Neuronal stem cell (in vitro differentiated cells): ENCODE results near the gene KRT80.

Source experiments
- DNase-seq: peaks from one replicate; pipeline ENCODE4 v3.0.0-alpha.2; 2013; ENCODE audit warnings: low spot score
- H2AFZ ChIP-seq: one replicate; pipeline ENCODE4 v1.6.1; 2013; ENCODE audit warnings: mild to moderate bottlenecking, low read length, inconsistent platforms
- H2AK5ac ChIP-seq: 2 replicates; pipeline ENCODE4 v1.6.1; 2013; ENCODE audit warnings: low read depth, mild to moderate bottlenecking, inconsistent platforms, low read length, moderate library complexity, mixed read lengths
- H2BK120ac ChIP-seq: 2 replicates; pipeline ENCODE4 v1.6.1; 2013; ENCODE audit warnings: low read depth, mild to moderate bottlenecking, inconsistent platforms, low read length, moderate library complexity, mixed read lengths
- H2BK12ac ChIP-seq: one replicate; pipeline ENCODE4 v1.6.1; 2013; ENCODE audit warnings: low read length, inconsistent platforms
- H2BK15ac ChIP-seq: 2 replicates; pipeline ENCODE4 v1.6.1; 2013; ENCODE audit warnings: mild to moderate bottlenecking, low read length, inconsistent platforms, mixed read lengths
- H2BK5ac ChIP-seq: one replicate; pipeline ENCODE4 v1.6.1; 2013; ENCODE audit warnings: inconsistent platforms, mild to moderate bottlenecking, low read length, moderate library complexity
- H3K14ac ChIP-seq: one replicate; pipeline ENCODE4 v1.6.1; 2013; ENCODE audit warnings: low read length, inconsistent platforms
- H3K18ac ChIP-seq: 2 replicates; pipeline ENCODE4 v1.6.1; 2013; ENCODE audit warnings: low read length, inconsistent platforms
- H3K23ac ChIP-seq: 2 replicates; pipeline ENCODE4 v1.6.1; 2013; ENCODE audit warnings: low read depth, mild to moderate bottlenecking, mixed read lengths, low read length, inconsistent platforms; ENCODE audit not compliant: poor library complexity
- H3K27ac ChIP-seq: replicated peaks from 3 replicates; pipeline ENCODE4 v1.5.1; 2013; ENCODE audit warnings: low read length, inconsistent platforms
- H3K27me3 ChIP-seq, 3 experiments: 2 replicates each; pipeline ENCODE4 v1.6.1; 2013; ENCODE audit warnings: low read length in 3 of 3, mild to moderate bottlenecking in 2 of 3, inconsistent platforms in 1 of 3, low read depth in 1 of 3, mixed read lengths in 1 of 3, moderate library complexity in 1 of 3; ENCODE audit not compliant: control insufficient read depth in 3 of 3, insufficient read depth in 3 of 3
- H3K36me3 ChIP-seq, 2 donors: replicated peaks in 1 of 2; 2 replicates each; pipeline ENCODE4 v1.6.1; 2013; ENCODE audit warnings: low read length in 2 of 2; ENCODE audit not compliant: control insufficient read depth in 2 of 2, insufficient read depth in 2 of 2
- H3K4ac ChIP-seq: 2 replicates; pipeline ENCODE4 v1.6.1; 2013; ENCODE audit warnings: inconsistent platforms, mild to moderate bottlenecking, low read length, moderate library complexity
- H3K4me1 ChIP-seq, 2 donors: 1 replicate in 1 of 2; 2 replicates in 1 of 2; pipeline ENCODE4 v1.6.1; 2013; ENCODE audit warnings: low read length in 2 of 2, low read depth in 1 of 2; ENCODE audit not compliant: control insufficient read depth in 2 of 2, insufficient read depth in 1 of 2
- H3K4me2 ChIP-seq: one replicate; pipeline ENCODE4 v1.6.1; 2013; ENCODE audit warnings: mild to moderate bottlenecking, low read length, inconsistent platforms; ENCODE audit not compliant: insufficient read depth, poor library complexity, severe bottlenecking
- H3K4me3 ChIP-seq, 2 donors: 2 replicates each; pipeline ENCODE4 v1.5.1; 2013; ENCODE audit warnings: low read length in 2 of 2, mild to moderate bottlenecking in 2 of 2, inconsistent platforms in 1 of 2, moderate library complexity in 1 of 2
- H3K79me1 ChIP-seq: one replicate; pipeline ENCODE4 v1.6.1; 2013; ENCODE audit warnings: low read depth, mild to moderate bottlenecking, inconsistent platforms, low read length, moderate library complexity
- H3K9ac ChIP-seq: one replicate; pipeline ENCODE4 v1.6.1; 2013; ENCODE audit warnings: mild to moderate bottlenecking, low read depth, low read length, inconsistent platforms; ENCODE audit not compliant: poor library complexity
- H3K9me3 ChIP-seq, 2 donors: replicated peaks in 1 of 2; 2 replicates each; pipeline versions ENCODE3 to v1.6.1; 2013; ENCODE audit warnings: low read length in 2 of 2, mild to moderate bottlenecking in 2 of 2, inconsistent platforms in 1 of 2, low read depth in 1 of 2, mixed read lengths in 1 of 2, moderate library complexity in 1 of 2; ENCODE audit not compliant: control insufficient read depth in 2 of 2, insufficient read depth in 1 of 2
- H4K8ac ChIP-seq: one replicate; pipeline ENCODE4 v1.6.1; 2013; ENCODE audit warnings: low read depth, mild to moderate bottlenecking, inconsistent platforms, low read length, moderate library complexity
- H4K91ac ChIP-seq: one replicate; pipeline ENCODE4 v1.6.1; 2013; ENCODE audit warnings: low read length, low read depth, mild to moderate bottlenecking, inconsistent platforms; ENCODE audit not compliant: poor library complexity
- WGBS, 2 donors: extraction: QIAGEN DNeasy Blood & Tissue Kit; methylation state at CpG; one replicate each; pipeline ENCODE4 v1.1.7; 2013; ENCODE audit warnings: missing lambda C conversion rate in 2 of 2, mixed read lengths in 1 of 2; ENCODE audit not compliant: insufficient read length in 2 of 2, insufficient replicate concordance in 1 of 2; ENCODE audit errors: extremely low coverage in 2 of 2; 5-methylcytosine and 5-hydroxymethylcytosine counted together

The KRT80 gene

GRCh38 chr12:52227606-52228166 lies 35.9 kb upstream of the KRT80 start:
- DNase-seq: no peak
- Histone ChIP-seq H3K4me1 (peaks cover 0 to 7% of the 10 kb centered on the region in 2 donors), H3K27me3 (peaks cover 4 to 34% (median 10%) of the 10 kb centered on the region in 3 experiments), H4K91ac (no peak overlapping the region), H3K4me3 (no peak overlapping the region), H3K4me2 (no peak overlapping the region), H3K23ac (no peak overlapping the region), H2BK12ac (no peak overlapping the region), H2BK120ac (no peak overlapping the region), H3K14ac (no peak overlapping the region), H2BK5ac (no peak overlapping the region), H2BK15ac (no peak overlapping the region), H3K36me3 (no peaks in the 10 kb centered on the region), H2AFZ (no peak overlapping the region), H3K79me1 (no peaks in the 10 kb centered on the region), H3K18ac (no peak overlapping the region), H4K8ac (no peak overlapping the region), H3K9ac (no peak overlapping the region), H3K9me3 (no peaks in the 10 kb centered on the region), H3K27ac (no peak overlapping the region), H2AK5ac (no peak overlapping the region), H3K4ac (no peak overlapping the region)
- no CpG with 5 or more reads among the region's 5 CpGs for WGBS, 2 donors

- H3K27ac ChIP-seq: no peak overlapping the region
- H4K8ac ChIP-seq: no peak overlapping the region
- no peaks in the 10 kb centered on the region for H3K36me3 ChIP-seq
- H3K4me1 ChIP-seq: peaks cover 0 to 5% of the 10 kb centered on the region in 2 donors
- no CpG with 5 or more reads among the region's 4 CpGs for WGBS, 2 donors
- no peaks in the 10 kb centered on the region for H3K79me1 ChIP-seq
- no peak overlapping the region for H3K9ac ChIP-seq
- no peaks in the 10 kb centered on the region for H3K9me3 ChIP-seq
- H2BK15ac ChIP-seq: no peak overlapping the region
- H2BK12ac ChIP-seq: no peak overlapping the region
- H3K23ac ChIP-seq: no peak overlapping the region
- H2AFZ ChIP-seq: no peak overlapping the region
- H3K14ac ChIP-seq: no peak overlapping the region
- no peak for DNase-seq
- no peak overlapping the region for H2BK120ac ChIP-seq
- no peak overlapping the region for H3K18ac ChIP-seq
- no peak overlapping the region for H3K4me3 ChIP-seq
- no peak overlapping the region for H3K4ac ChIP-seq
- H3K27me3 ChIP-seq: peaks cover 0 to 24% (median 0%) of the 10 kb centered on the region in 3 experiments
- no peak overlapping the region for H2BK5ac ChIP-seq
- no peak overlapping the region for H4K91ac ChIP-seq
- H3K4me2 ChIP-seq: no peak overlapping the region
- no peak overlapping the region for H2AK5ac ChIP-seq
Measured at GRCh38 chr12:52226446-52226845, 34.6 kb upstream of the KRT80 start.

DNA sequence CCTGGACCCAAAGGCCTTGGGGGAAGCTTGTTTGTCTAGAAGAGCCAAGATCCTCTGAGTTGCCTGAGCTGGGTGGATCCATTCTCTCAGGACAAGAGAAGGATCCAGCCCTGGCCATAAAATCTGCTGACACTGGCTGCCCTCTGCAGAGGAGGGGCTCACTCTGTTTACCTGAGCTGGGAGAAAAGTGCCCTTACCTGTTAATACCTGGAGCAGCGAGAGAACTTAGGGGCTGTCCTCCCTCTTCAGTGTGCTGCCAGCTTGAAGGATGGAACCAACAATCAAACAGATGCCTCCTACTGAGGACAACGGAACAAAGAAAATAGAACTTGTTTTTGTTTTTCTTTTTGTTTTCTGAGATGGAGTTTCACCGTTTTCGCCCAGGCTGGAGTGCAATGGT lies 33.9 kb upstream of the KRT80 start:
- no peak overlapping the region for H2BK120ac ChIP-seq
- peaks cover 0 to 19% (median 0%) of the 10 kb centered on the region in 3 experiments for H3K27me3 ChIP-seq

DNA sequence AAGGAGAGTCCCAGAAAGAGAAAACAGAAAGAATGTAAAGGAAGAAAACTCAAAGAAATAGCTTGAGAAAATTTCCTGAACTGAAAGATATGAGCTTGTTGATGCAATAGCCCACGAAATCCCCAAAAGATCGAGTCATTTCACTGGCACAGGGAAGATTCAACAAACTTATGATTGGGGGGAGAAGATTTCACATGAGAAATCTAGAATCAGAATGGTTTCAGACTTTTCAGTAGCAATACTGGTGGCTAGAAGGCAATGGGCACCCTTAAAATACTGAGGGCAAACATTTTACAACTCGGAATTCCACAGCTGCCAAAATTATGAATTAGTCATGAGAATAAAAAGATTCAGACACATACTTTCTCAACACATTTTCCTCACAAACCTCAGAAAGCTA lies 32.3 kb upstream of the KRT80 start:
- no peak overlapping the region for H2BK15ac ChIP-seq
- H3K4me1 ChIP-seq: no peaks in the 10 kb centered on the region
- H3K14ac ChIP-seq: no peak overlapping the region
- H2AFZ ChIP-seq: no peak overlapping the region
- no peak overlapping the region for H4K91ac ChIP-seq
- peaks cover 0 to 10% (median 0%) of the 10 kb centered on the region in 3 experiments for H3K27me3 ChIP-seq
- WGBS, 2 donors: no CpG with 5 or more reads among the region's 3 CpGs
- H3K23ac ChIP-seq: no peak overlapping the region
- no peak overlapping the region for H3K9ac ChIP-seq
- no peak overlapping the region for H2BK5ac ChIP-seq
- H3K27ac ChIP-seq: no peak overlapping the region
- H4K8ac ChIP-seq: no peak overlapping the region
- H2BK120ac ChIP-seq: no peak overlapping the region
- H3K4ac ChIP-seq: no peak overlapping the region
- no peak for DNase-seq
- no peaks in the 10 kb centered on the region for H3K9me3 ChIP-seq
- no peaks in the 10 kb centered on the region for H3K36me3 ChIP-seq
- H2AK5ac ChIP-seq: no peak overlapping the region
- H3K4me3 ChIP-seq: no peak overlapping the region
- H3K79me1 ChIP-seq: no peaks in the 10 kb centered on the region
- H3K18ac ChIP-seq: no peak overlapping the region
- H2BK12ac ChIP-seq: no peak overlapping the region
- H3K4me2 ChIP-seq: no peak overlapping the region

More for the DNA sequence above, 33.9 kb upstream of the KRT80 start:
- Histone ChIP-seq H3K14ac (no peak overlapping the region), H3K36me3 (no peaks in the 10 kb centered on the region), H3K18ac (no peak overlapping the region), H3K23ac (no peak overlapping the region), H3K27ac (no peak overlapping the region), H4K91ac (no peak overlapping the region), H4K8ac (no peak overlapping the region), H3K9ac (no peak overlapping the region), H3K4me1 (peaks cover 0 to 3% of the 10 kb centered on the region in 2 donors), H3K4me2 (no peak overlapping the region), H3K4ac (no peak overlapping the region), H3K79me1 (no peaks in the 10 kb centered on the region), H2AK5ac (no peak overlapping the region), H2BK15ac (no peak overlapping the region), H3K4me3 (no peak overlapping the region), H2BK12ac (no peak overlapping the region), H2BK5ac (no peak overlapping the region), H3K9me3 (no peaks in the 10 kb centered on the region), H2AFZ (no peak overlapping the region)
- no peak for DNase-seq
- WGBS, 2 donors: no CpG with 5 or more reads among the region's 4 CpGs
